Measurements from ENCODE around the gene RER1.
A peak's percentile ranks its signal among the peaks of the same experiment; 100 is the strongest.

Gene RER1

GRCh38 chr1:2406451-2407041, 14.9 kb downstream of the RER1 start:
- Histone ChIP-seq H3K36me3 (peaks cover 52% of the 10 kb centered on the region), H3K27me3 (ENCODE audit: insufficient read depth, low read depth, severe bottlenecking) (no peaks in the 10 kb centered on the region), H3K4me3 (ENCODE audit: low read depth, low read length) (no peak overlapping the region), H3K27ac (no peak overlapping the region), H3K9me3 (ENCODE audit: severe bottlenecking) (no peaks in the 10 kb centered on the region)
- DNase-seq, result peak; percentile 59
- peak; percentile 58 for TF ChIP-seq CTCF (IDR thresholded peaks at IDR 0.05; ENCODE audit: low read depth, low read length)

GRCh38 chr1:2407166-2407990, 15.7 kb downstream of the RER1 start:
- Histone ChIP-seq H3K4me3 (ENCODE audit: low read depth, low read length) (no peak overlapping the region), H3K27me3 (ENCODE audit: insufficient read depth, low read depth, severe bottlenecking) (no peaks in the 10 kb centered on the region), H3K9me3 (ENCODE audit: severe bottlenecking) (no peaks in the 10 kb centered on the region), H3K36me3 (peaks cover 44% of the 10 kb centered on the region), H3K27ac (no peak overlapping the region)
- DNase-seq, result no peak
- TF ChIP-seq CTCF (IDR thresholded peaks at IDR 0.05; ENCODE audit: low read depth, low read length), result no peak

- H3K27me3 ChIP-seq (ENCODE audit: insufficient read depth, low read depth, severe bottlenecking), result no peaks in the 10 kb centered on the region
- no peak overlapping the region for H3K4me3 ChIP-seq (ENCODE audit: low read depth, low read length)
- H3K9me3 ChIP-seq (ENCODE audit: severe bottlenecking), result no peaks in the 10 kb centered on the region
- H3K36me3 ChIP-seq, result peaks cover 38% of the 10 kb centered on the region
- H3K27ac ChIP-seq, result no peak overlapping the region
- DNase-seq, result no peak
- no peak for TF ChIP-seq CTCF (IDR thresholded peaks at IDR 0.05; ENCODE audit: low read depth, low read length)
Measured at GRCh38 chr1:2407991-2408275, 16.3 kb downstream of the RER1 start.

GRCh38 chr1:2408456-2408855, 16.8 kb downstream of the RER1 start:
- no peak for TF ChIP-seq CTCF (IDR thresholded peaks at IDR 0.05; ENCODE audit: low read depth, low read length)
- peaks cover 33% of the 10 kb centered on the region for H3K36me3 ChIP-seq
- H3K27ac ChIP-seq, result no peak overlapping the region

GRCh38 chr1:2408859-2409276, 17.2 kb downstream of the RER1 start:
- Histone ChIP-seq H3K27me3 (ENCODE audit: insufficient read depth, low read depth, severe bottlenecking) (no peaks in the 10 kb centered on the region), H3K9me3 (ENCODE audit: severe bottlenecking) (no peaks in the 10 kb centered on the region), H3K4me3 (ENCODE audit: low read depth, low read length) (no peak overlapping the region), H3K27ac (no peak overlapping the region), H3K36me3 (peaks cover 29% of the 10 kb centered on the region)
- no peak for TF ChIP-seq CTCF (IDR thresholded peaks at IDR 0.05; ENCODE audit: low read depth, low read length)
- DNase-seq, result no peak

More at GRCh38 chr1:2408456-2408855, 16.8 kb downstream of the RER1 start:
- no peak for DNase-seq
- Histone ChIP-seq H3K9me3 (ENCODE audit: severe bottlenecking) (no peaks in the 10 kb centered on the region), H3K27me3 (ENCODE audit: insufficient read depth, low read depth, severe bottlenecking) (no peaks in the 10 kb centered on the region), H3K4me3 (ENCODE audit: low read depth, low read length) (no peak overlapping the region)

Data from WERI-Rb-1 (cell line).